ENCODE measurements around the gene MSL3. TPM values are rescaled to one million over a fixed set of nuclear protein-coding genes. Genes with fewer than 3 reads are reported as not detected.

The MSL3 gene
- total and polyA plus RNA-seq, 7 experiments from 2014 or later = 66.3 to 164 (median 120) TPM

GRCh38 chrX:11733614-11734013, 24.4 kb upstream of the MSL3 start:
- POLR2A ChIA-PET = no interaction called here
- CTCF ChIA-PET = no interaction called here

GRCh38 chrX:11739776-11740175, 18.3 kb upstream of the MSL3 start:
- Mint-ChIP-seq H3K4me1 (no peaks in the 10 kb centered on the region), H3K9me3 (no peaks in the 10 kb centered on the region), H3K4me3 (no peak overlapping the region), H3K27ac (no peak overlapping the region), H3K36me3 (no peaks in the 10 kb centered on the region), H3K27me3 (peaks cover 0 to 20% (median 6%) of the 10 kb centered on the region in 5 donors)
- ATAC-seq = no peak
- H3K27me3 ChIP-seq (ENCODE audit: control insufficient read depth in 2 of 2, insufficient read depth in 2 of 2, low read length in 2 of 2) = no peaks in the 10 kb centered on the region
- no peak overlapping the region for H3K27ac ChIP-seq (ENCODE audit: low read depth, low read length)
- no peak for DNase-seq
- H3K9me3 ChIP-seq (ENCODE audit: control insufficient read depth in 2 of 3, low read length in 3 of 3) = no peaks in the 10 kb centered on the region
- H3K36me3 ChIP-seq (ENCODE audit: control insufficient read depth in 2 of 3, insufficient read depth in 3 of 3, low read length in 3 of 3) = no peaks in the 10 kb centered on the region
- H3K4me1 ChIP-seq (ENCODE audit: control insufficient read depth in 2 of 2, insufficient read depth in 2 of 2, low read length in 2 of 2) = no peaks in the 10 kb centered on the region
- intact Hi-C loops (cut with micrococcal nuclease) = no loop called here
- POLR2A ChIA-PET = no interaction called here
- CTCF ChIA-PET = no interaction called here
- no peak overlapping the region for H3K4me3 ChIP-seq (ENCODE audit: low read length)

More at GRCh38 chrX:11733614-11734013, 24.4 kb upstream of the MSL3 start:
- Mint-ChIP-seq H3K4me3 (no peak overlapping the region), H3K4me1 (peaks cover 0 to 3% (median 0%) of the 10 kb centered on the region in 7 donors), H3K9me3 (no peaks in the 10 kb centered on the region), H3K36me3 (no peaks in the 10 kb centered on the region), H3K27me3 (peaks cover 4 to 29% (median 14%) of the 10 kb centered on the region in 5 donors), H3K27ac (peak overlapping the region in 1 of 9 donors; percentile 78)
- H3K27ac ChIP-seq (ENCODE audit: low read depth, low read length) = no peak overlapping the region
- no peak overlapping the region for H3K4me3 ChIP-seq (ENCODE audit: low read length)
- DNase-seq = no peak
- intact Hi-C loops (cut with micrococcal nuclease) = no loop called here
- no peaks in the 10 kb centered on the region for H3K36me3 ChIP-seq (ENCODE audit: control insufficient read depth in 2 of 3, insufficient read depth in 3 of 3, low read length in 3 of 3)
- H3K9me3 ChIP-seq (ENCODE audit: control insufficient read depth in 2 of 3, low read length in 3 of 3) = no peaks in the 10 kb centered on the region
- no peak for ATAC-seq
- no peaks in the 10 kb centered on the region for H3K4me1 ChIP-seq (ENCODE audit: control insufficient read depth in 2 of 2, insufficient read depth in 2 of 2, low read length in 2 of 2)
- no peaks in the 10 kb centered on the region for H3K27me3 ChIP-seq (ENCODE audit: control insufficient read depth in 2 of 2, insufficient read depth in 2 of 2, low read length in 2 of 2)

GRCh38 chrX:11740794-11741193, 17.2 kb upstream of the MSL3 start:
- H3K27me3 ChIP-seq (ENCODE audit: control insufficient read depth in 2 of 2, insufficient read depth in 2 of 2, low read length in 2 of 2) = no peaks in the 10 kb centered on the region
- Mint-ChIP-seq H3K4me3 (no peak overlapping the region), H3K9me3 (no peaks in the 10 kb centered on the region), H3K27me3 (peaks cover 0 to 17% (median 4%) of the 10 kb centered on the region in 5 donors), H3K36me3 (no peaks in the 10 kb centered on the region), H3K4me1 (no peaks in the 10 kb centered on the region), H3K27ac (no peak overlapping the region)
- no peak for ATAC-seq
- intact Hi-C loops (cut with micrococcal nuclease) = no loop called here
- no peaks in the 10 kb centered on the region for H3K9me3 ChIP-seq (ENCODE audit: control insufficient read depth in 2 of 3, low read length in 3 of 3)
- ChIA-PET CTCF (no interaction called here), POLR2A (no interaction called here)
- no peaks in the 10 kb centered on the region for H3K36me3 ChIP-seq (ENCODE audit: control insufficient read depth in 2 of 3, insufficient read depth in 3 of 3, low read length in 3 of 3)
- no peaks in the 10 kb centered on the region for H3K4me1 ChIP-seq (ENCODE audit: control insufficient read depth in 2 of 2, insufficient read depth in 2 of 2, low read length in 2 of 2)
- no peak for DNase-seq
- H3K4me3 ChIP-seq (ENCODE audit: low read length) = no peak overlapping the region
- no peak overlapping the region for H3K27ac ChIP-seq (ENCODE audit: low read depth, low read length)

- Histone ChIP-seq H3K9me3 (ENCODE audit: control insufficient read depth in 2 of 3, low read length in 3 of 3) (no peaks in the 10 kb centered on the region), H3K27ac (ENCODE audit: low read depth, low read length) (no peak overlapping the region), H3K36me3 (ENCODE audit: control insufficient read depth in 2 of 3, insufficient read depth in 3 of 3, low read length in 3 of 3) (no peaks in the 10 kb centered on the region), H3K4me3 (ENCODE audit: low read length) (no peak overlapping the region), H3K4me1 (ENCODE audit: control insufficient read depth in 2 of 2, insufficient read depth in 2 of 2, low read length in 2 of 2) (no peaks in the 10 kb centered on the region), H3K27me3 (ENCODE audit: control insufficient read depth in 2 of 2, insufficient read depth in 2 of 2, low read length in 2 of 2) (no peaks in the 10 kb centered on the region)
- intact Hi-C loops (cut with micrococcal nuclease) = no loop called here
- no peaks in the 10 kb centered on the region for H3K4me1 Mint-ChIP-seq
- DNase-seq (no peak), ATAC-seq (no peak)
- POLR2A ChIA-PET = no interaction called here
- no peaks in the 10 kb centered on the region for H3K9me3 Mint-ChIP-seq
- no peak overlapping the region for H3K27ac Mint-ChIP-seq
- H3K27me3 Mint-ChIP-seq = peaks cover 0 to 18% (median 4%) of the 10 kb centered on the region in 5 donors
- H3K4me3 Mint-ChIP-seq = no peak overlapping the region
- no peaks in the 10 kb centered on the region for H3K36me3 Mint-ChIP-seq
- CTCF ChIA-PET = no interaction called here
These were observed 16.5 kb upstream of the MSL3 start for GRCh38 chrX:11741574-11741973.

- POLR2A ChIA-PET = no interaction called here
- H3K9me3 ChIP-seq (ENCODE audit: control insufficient read depth in 2 of 3, low read length in 3 of 3) = no peaks in the 10 kb centered on the region
- Mint-ChIP-seq H3K4me3 (no peak overlapping the region), H3K27ac (no peak overlapping the region), H3K4me1 (peaks cover 0 to 4% (median 0%) of the 10 kb centered on the region in 7 donors), H3K36me3 (no peaks in the 10 kb centered on the region), H3K27me3 (peaks cover 0 to 22% (median 0%) of the 10 kb centered on the region in 5 donors), H3K9me3 (no peaks in the 10 kb centered on the region)
- CTCF ChIA-PET = no interaction called here
- DNase-seq (no peak), ATAC-seq (no peak)
- H3K4me1 ChIP-seq (ENCODE audit: control insufficient read depth in 2 of 2, insufficient read depth in 2 of 2, low read length in 2 of 2) = no peaks in the 10 kb centered on the region
- intact Hi-C loops (cut with micrococcal nuclease) = no loop called here
- no peaks in the 10 kb centered on the region for H3K36me3 ChIP-seq (ENCODE audit: control insufficient read depth in 2 of 3, insufficient read depth in 3 of 3, low read length in 3 of 3)
- H3K4me3 ChIP-seq (ENCODE audit: low read length) = no peak overlapping the region
- H3K27me3 ChIP-seq (ENCODE audit: control insufficient read depth in 2 of 2, insufficient read depth in 2 of 2, low read length in 2 of 2) = no peaks in the 10 kb centered on the region
- no peak overlapping the region for H3K27ac ChIP-seq (ENCODE audit: low read depth, low read length)
These were observed 12.2 kb upstream of the MSL3 start for GRCh38 chrX:11745881-11746280.

- POLR2A ChIA-PET = no interaction called here
- Histone ChIP-seq H3K36me3 (ENCODE audit: control insufficient read depth in 2 of 3, insufficient read depth in 3 of 3, low read length in 3 of 3) (no peaks in the 10 kb centered on the region), H3K27me3 (ENCODE audit: control insufficient read depth in 2 of 2, insufficient read depth in 2 of 2, low read length in 2 of 2) (no peaks in the 10 kb centered on the region), H3K4me1 (ENCODE audit: control insufficient read depth in 2 of 2, insufficient read depth in 2 of 2, low read length in 2 of 2) (no peaks in the 10 kb centered on the region), H3K4me3 (ENCODE audit: low read length) (no peak overlapping the region), H3K27ac (ENCODE audit: low read depth, low read length) (no peak overlapping the region), H3K9me3 (ENCODE audit: control insufficient read depth in 2 of 3, low read length in 3 of 3) (no peaks in the 10 kb centered on the region)
- Mint-ChIP-seq H3K36me3 (no peaks in the 10 kb centered on the region), H3K27ac (no peak overlapping the region), H3K9me3 (peaks cover 0 to 2% (median 0%) of the 10 kb centered on the region in 11 donors), H3K27me3 (peaks cover 0 to 26% (median 0%) of the 10 kb centered on the region in 5 donors), H3K4me1 (peaks cover 0 to 4% (median 0%) of the 10 kb centered on the region in 7 donors), H3K4me3 (no peak overlapping the region)
- CTCF ChIA-PET = no interaction called here
- DNase-seq = no peak
- intact Hi-C loops (cut with micrococcal nuclease) = loop anchor here in 1 of 2 donors (10.0 kb wide), 1 partner anchor 1735 kb away; no protein-coding TSS in a partner anchor
- no peak for ATAC-seq
These were observed 8.0 kb upstream of the MSL3 start for GRCh38 chrX:11750046-11750445.

- H3K4me3 ChIP-seq (ENCODE audit: low read length) = no peak overlapping the region
- H3K36me3 ChIP-seq (ENCODE audit: control insufficient read depth in 2 of 3, insufficient read depth in 3 of 3, low read length in 3 of 3) = no peaks in the 10 kb centered on the region
- Mint-ChIP-seq H3K9me3 (peaks cover 0 to 2% (median 0%) of the 10 kb centered on the region in 11 donors), H3K36me3 (no peaks in the 10 kb centered on the region), H3K27me3 (peaks cover 0 to 29% (median 0%) of the 10 kb centered on the region in 5 donors), H3K27ac (no peak overlapping the region), H3K4me1 (peaks cover 0 to 4% (median 0%) of the 10 kb centered on the region in 7 donors), H3K4me3 (no peak overlapping the region)
- H3K27ac ChIP-seq (ENCODE audit: low read depth, low read length) = no peak overlapping the region
- H3K27me3 ChIP-seq (ENCODE audit: control insufficient read depth in 2 of 2, insufficient read depth in 2 of 2, low read length in 2 of 2) = no peaks in the 10 kb centered on the region
- no peaks in the 10 kb centered on the region for H3K9me3 ChIP-seq (ENCODE audit: control insufficient read depth in 2 of 3, low read length in 3 of 3)
- DNase-seq = no peak
- H3K4me1 ChIP-seq (ENCODE audit: control insufficient read depth in 2 of 2, insufficient read depth in 2 of 2, low read length in 2 of 2) = no peaks in the 10 kb centered on the region
- ChIA-PET CTCF (no interaction called here), POLR2A (no interaction called here)
- ATAC-seq = no peak
- intact Hi-C loops (cut with micrococcal nuclease) = loop anchor here in 1 of 2 donors (10.0 kb wide), 1 partner anchor 1736 kb away; no protein-coding TSS in a partner anchor
These were observed 7.3 kb upstream of the MSL3 start for GRCh38 chrX:11750694-11751093.
